Umbilical cord (tissue), 2 donors: Measurements from ENCODE around the gene ABLIM2. TPM values are rescaled to one million over a fixed set of nuclear protein-coding genes. Genes with fewer than 3 reads are reported as not detected.

Source experiments
- DNase-seq: peaks from one replicate; pipeline ENCODE4 v3.0.0-alpha.2; 2015; ENCODE audit warnings: low spot score
- total RNA-seq: library from RNA; depleted of rRNA; stranded (reverse); fragments of >200 nt; gene quantifications from one replicate; pipeline ENCODE4 v1.2.3, GENCODE V29; 2014; ENCODE audit warnings: low replicate concordance; ENCODE audit not compliant: insufficient read depth

The ABLIM2 gene
- total RNA-seq, 1 donor from 2014 or later, result 0.96 TPM

DNA sequence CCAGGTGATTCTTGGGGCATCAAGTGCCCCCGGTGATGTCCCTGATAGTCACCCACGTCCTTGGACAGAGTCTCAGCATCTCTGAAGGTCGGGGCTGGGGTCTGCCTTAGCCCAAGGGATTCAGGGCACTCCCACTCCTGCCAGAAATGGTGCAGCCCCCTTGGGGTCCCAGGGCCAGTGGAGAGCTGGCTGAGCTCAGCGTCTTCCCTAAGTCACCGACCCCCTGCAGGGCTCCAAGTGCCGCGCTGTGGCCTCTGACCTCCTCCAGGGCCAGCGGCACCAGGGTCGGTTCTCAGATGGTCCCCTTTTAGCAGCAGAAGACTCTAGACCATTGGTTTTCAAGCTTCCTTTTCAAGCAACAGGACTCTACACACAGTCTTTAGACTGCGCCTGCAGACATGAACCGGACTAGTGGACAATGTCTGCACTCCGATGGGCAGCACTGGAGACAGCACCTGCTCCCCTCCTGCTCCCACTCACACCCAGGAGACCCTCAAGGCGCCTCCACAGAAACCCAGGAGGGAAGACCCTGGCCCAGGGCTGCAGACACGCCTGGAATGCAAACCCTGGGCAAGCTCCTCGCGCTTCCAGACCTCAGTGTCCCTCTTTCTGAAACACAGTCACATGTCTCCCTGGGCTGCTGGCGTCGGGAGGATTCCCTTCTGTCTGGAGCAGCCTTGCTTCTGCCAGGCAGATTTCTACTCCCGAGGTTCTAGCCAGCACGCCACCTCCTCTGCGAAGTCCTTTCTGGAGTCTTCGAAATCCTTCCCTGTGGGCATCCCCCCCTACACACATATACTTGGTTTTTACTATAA is 53.9 kb downstream of the ABLIM2 start:
- no peak for DNase-seq

DNA sequence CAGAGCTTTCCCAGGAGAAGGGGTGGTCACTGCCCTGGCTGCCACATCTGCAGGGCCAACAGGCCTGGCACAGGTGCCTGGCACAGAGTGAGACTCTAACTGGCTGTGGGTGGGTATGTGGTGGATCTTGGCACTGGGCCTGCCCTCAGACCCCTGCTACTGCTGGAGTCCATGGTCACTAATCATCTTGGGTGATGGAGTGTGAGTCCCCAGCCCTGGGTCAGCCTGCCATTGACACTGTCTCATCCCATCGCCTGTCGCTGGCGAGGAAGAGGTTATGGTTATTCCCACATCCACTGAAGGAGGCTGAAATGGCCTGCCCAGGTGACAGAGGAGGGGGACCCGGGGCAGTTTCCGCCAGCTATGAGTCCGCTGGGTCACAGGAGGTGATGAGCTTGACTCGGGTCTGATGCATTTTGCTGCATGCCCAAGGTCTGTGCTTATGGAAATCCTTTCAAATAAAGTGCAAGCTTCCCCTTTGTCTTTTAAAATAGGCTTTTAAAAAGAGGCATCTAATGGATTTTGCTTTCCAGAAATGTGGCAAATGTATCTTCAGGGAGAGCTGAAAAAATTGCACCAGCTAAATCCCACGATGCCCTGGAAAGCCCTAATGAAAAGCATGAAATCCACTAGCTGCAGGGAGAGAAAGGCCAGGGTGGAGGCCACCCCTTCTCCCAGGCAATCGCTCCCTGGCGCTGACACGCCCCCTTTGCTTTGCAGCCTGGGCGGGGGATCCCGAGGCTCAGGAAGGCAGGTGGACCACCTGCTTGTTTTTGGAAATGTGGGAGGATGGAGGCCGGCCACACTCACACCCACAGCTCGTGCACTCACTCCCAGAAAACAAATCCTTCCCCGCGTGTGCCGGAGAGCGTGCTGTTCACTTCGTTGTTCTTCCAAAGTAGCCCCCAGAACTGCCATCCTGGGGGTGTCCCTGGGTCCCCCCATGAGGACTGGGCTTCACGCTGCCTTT is 54.9 kb downstream of the ABLIM2 start:
- no peak for DNase-seq

DNA sequence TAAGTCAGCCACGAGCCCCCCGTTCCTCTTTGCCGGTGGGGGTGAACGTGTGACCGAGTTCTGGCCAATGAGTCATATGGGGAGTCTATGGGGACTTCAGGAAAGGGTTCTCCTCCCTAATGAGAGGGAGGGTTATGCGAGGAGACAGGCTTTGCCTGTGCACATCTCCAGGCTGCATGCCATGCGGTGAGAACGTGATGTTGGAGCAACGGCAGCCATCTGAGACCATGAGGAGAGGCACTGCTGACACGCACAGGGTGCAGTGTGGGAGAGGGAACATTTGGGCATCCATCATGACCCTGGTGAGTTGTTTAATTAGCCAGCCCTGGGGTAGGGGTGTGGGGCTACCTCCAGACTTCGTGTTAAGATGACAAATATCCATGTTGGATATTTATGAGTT is 55.8 kb downstream of the ABLIM2 start:
- no peak for DNase-seq

DNA sequence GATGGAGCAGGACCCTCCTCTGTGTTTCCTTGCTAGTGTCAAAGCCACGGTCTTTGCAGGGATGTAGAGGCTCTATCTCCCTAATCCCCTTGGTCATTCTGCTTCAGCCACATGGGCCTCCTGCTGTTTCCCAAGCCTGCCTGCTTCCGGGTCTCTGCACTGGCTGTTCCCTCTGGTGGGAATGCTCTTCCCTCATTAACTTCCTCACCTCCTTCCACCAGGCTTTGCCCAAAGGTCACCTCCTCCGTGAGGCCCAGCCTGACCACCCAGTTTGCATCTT is 56.6 kb downstream of the ABLIM2 start:
- no peak for DNase-seq

DNA sequence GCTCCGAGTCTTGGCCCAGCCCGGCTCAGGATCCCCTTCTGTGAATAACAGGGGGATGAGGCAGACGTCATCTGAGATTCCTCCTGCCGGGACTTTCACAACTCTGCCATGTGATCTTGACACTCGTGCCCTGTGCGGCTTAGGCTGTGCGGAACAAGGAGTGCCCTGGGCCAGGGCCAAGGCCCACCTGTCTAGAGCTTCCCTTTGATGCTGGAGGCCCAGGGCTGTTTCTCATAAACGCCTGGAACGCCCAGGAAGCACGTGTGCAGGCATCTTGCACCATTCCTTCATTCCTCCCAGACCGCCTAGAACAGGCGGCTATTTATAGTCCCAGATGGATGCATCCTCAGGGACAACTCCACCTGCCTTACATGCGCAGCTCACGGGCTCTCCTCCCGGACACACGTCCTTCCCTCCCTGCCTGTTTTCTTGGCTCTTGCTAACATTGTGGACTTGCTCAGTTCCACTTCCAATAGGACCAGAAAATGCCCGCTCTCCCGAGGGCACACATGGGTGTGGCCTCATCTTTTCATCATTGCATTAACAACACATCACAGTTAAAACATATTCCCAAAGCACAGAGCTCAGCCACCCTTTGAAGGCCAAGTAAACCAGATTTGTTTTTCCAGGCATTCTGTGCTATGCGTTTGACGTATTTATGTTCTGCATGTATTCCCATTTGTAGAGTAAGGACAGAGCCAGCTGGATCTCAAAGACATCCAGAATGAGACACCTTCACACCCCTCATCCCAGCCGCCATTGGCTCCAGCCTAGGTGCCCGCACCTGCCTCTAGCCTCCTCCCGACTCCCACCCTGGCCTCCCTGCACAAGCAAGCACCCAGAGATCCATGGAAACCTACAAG is 57.2 kb downstream of the ABLIM2 start:
- peak; percentile 23 for DNase-seq

DNA sequence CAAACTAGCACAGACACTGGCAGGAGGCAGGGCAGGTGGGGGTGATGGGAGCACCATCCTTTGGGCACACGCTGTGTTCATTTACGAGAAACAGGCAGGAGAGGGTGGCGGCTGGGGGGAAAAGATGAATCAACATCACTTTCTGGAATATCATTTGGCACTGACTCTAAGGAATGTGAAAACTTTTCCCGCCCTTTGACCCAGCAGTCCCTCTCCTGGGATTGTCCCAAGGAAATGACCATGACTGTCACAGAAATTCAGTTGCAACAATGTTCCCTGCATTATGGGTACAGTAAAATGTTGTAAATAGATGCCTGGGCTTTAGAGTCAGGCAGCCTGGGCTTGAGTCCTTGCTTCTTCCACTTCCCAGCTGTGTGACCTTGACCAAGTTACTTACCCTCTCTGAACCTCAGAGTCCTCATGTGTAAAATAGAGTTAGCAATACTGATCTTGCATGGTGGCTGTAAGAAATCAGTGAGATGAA is 58.6 kb downstream of the ABLIM2 start:
- DNase-seq, result no peak

DNA sequence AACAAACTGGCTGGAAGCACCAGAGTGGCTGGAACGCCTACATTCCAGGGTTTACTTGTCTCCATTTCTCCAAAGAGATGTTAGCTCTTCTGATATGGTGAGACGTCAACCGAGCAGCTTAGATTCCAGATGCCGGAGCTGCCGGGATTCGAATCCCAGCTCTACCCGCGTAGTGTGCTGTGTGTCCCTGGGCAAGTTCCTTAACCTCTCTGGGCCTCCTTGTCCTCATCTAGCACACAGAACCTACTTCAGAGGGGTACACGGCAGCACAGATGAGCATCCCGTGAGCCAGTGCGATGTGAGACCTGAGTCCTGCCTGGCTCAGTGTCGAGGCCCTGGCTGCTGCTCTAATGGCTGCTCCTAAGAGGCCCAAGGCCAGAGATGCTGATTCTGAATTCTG is 60.1 kb downstream of the ABLIM2 start:
- DNase-seq, result no peak

DNA sequence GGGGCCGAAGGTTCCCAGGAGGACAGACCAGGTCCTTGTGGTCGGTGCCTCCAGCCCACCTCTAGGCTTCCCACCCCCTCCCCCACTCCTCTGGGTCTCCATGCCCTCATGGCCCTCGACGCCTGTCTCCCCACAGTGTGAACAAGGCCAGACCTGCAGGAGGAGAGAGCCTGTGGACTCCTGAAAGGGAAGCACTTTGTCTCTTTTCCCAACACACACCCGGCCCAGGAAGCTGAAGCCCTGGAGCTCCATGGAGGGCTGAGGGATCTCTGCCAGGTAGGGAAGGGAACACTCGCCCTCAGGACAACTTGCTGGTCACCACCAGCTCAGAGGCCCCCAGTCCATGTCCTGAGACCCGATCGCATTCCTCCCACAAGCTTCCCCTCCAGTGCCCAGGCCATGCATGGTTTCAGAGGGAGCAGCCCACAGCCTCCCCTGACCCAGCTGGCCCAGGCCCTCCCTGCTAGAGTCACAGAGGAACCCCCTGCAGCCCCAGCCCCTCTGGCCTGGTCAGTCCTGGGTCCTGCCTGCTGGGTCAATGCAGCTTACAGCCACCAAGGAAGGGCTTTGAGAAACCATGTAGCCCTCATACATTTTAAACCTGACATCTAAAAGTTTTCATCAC is 60.8 kb downstream of the ABLIM2 start:
- no peak for DNase-seq

DNA sequence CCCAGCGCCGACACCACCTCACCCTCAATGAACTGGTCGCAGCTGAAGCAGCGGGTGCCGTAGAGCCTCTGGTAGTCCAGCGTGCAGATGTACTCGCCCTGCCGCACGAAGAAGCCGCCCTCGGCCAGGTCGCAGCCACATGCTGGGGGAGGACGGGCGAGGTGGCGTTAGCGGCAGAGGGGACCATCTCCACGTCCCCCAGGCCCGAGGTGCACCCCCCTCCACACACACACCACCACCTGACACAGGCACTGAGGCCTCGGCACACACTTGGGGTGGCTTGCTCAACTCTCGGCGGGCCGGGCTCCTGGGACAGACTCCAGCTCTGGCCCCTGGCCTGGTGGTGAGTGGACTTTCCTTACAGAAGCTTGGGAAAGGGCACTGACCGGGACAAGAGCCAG is 61.5 kb downstream of the ABLIM2 start:
- no peak for DNase-seq

DNA sequence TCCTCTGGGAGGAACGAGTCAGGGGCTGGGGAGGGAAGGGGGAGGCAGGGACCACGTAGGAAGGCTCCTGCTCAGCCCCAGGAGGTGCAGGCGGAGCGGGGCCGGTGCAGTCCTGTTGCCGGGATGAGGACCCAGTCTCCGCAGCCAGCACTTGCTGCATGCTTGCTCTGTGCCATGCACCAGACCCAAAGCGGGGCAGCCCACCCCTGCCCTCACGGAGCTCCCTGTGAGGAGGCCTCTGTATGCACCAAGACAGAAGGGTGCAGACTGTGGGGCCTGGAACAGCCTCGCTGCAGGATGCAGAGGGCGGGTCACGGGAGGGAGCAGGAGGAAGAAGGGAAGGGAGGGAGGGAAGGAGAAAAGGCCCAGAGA is 61.9 kb downstream of the ABLIM2 start:
- no peak for DNase-seq

DNA sequence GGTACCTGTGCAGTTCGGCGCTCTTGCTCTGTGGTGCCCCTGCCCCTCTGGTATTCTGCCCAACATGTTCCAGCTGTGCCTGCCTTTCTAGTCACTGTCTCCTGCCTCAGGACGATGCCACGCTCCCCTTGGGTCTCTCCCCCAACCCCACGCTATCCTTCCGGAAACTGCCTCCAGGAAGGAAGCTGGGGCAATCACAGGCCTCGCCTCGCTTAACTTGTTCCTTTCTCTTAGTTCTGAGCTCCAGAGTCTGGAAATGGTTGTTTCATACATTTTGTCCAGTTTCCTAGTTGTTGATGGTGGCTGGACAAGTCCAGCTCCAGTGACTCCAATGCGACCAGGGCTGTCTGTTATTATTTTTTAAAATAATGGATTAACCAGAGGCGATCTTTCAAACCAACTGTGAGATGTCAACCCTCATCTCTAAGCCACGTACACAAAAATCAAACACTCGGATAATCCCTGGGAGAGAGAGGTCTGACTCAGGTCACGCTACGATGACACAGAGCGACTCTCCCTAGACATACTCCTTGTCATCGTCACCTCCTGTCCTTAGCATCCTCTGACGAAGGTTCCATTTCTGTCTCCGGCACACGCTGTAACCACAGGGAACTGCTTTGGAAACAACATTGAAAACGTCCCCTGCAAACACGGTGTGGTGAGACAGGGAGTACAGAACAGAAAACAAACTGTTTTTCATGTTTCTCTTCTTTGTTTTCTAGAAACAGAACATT is 62.5 kb downstream of the ABLIM2 start:
- no peak for DNase-seq

DNA sequence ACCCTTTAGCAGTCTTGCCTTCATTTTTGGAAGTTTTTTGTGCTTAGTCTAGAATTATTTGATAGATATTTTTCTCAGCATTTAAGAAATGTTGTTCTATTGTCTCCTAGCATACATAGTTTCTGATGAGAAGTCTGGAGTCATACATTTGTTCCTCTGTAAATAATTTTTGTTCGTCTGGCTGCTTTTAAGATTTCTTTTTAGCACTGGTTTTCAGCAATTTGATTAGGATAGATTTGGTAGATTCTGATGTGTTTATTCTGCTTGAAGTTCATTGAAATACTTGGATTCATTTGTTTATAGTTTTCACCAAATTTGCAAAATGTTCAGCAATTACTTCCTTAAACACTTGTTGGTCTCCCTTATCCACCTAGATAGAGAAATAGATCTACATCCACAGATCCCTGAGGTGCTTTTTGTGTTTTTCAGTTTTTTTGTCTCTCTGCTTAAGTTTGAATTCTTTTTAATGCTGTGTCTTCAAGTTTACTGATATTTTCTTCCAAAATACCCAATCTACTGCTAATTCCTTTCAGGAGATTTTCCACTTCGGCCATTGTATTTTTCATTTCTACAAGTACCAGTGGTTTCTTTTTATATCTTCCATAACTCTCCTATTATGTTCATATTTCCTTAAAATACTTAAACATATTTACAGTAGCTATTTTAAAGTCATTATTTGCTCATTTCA is 64.9 kb downstream of the ABLIM2 start:
- DNase-seq, result no peak

DNA sequence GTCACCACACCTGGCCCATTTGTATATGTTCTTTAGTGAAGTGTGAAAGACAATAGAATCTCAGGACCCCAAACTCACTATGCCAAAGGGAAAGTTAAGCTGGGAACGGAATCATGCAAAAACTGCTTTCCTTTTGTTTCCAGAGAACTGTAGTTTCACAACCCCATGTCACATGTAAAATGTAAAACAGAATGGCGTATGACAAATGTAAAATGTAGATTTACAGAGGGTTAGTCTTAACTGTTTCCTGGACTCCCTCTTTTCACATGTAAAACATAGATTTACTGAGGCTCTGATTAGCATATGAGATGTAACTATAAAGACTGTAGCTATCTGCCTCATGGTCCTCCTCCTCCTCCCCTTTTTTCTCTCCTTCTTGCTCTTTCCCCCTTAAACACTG is 66.3 kb downstream of the ABLIM2 start:
- DNase-seq, result no peak

DNA sequence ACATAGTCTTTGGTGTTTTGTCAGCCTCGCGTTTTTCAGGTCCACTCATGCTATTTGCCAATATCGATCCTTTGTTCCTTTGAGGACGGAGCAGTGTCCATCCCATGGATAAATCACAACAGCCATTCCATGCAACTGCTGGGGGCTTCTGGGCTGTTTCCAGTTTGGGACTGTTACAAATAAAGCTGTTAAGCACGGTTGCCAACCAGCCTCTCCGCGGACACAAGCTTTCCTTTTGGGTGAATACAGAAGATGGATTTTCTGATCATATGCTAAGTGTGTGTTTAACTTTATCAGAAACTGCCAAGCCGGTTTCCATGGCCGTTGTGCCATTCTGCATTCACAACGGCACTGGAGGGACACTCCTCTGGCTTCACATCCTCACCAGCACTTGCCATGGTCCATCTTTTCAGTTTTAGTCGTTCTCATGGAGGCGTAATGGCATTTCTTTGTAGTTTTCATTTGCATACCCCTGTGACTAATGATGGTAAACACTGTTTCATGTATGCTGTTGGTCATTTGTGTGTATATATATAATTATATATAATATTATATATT is 67.8 kb downstream of the ABLIM2 start:
- DNase-seq, result no peak

DNA sequence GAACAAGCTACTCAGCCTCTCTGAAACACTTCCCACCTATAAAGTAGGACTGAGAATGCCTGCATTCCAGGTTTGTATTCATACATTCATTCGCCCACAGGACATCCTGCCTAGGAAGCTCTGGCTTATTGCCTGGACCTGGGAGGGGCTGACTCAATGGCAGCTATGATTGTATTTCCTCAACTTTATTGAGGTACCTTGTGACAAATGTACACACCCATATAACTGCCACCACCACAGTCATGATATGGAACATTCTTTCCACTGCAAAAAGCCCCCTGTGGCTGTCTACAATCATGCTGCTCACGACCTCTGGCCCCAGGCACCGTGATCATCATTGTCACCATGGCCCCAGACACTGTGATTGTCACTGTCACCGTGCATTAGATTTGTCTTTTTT is 68.3 kb downstream of the ABLIM2 start:
- DNase-seq, result peak; percentile 40

DNA sequence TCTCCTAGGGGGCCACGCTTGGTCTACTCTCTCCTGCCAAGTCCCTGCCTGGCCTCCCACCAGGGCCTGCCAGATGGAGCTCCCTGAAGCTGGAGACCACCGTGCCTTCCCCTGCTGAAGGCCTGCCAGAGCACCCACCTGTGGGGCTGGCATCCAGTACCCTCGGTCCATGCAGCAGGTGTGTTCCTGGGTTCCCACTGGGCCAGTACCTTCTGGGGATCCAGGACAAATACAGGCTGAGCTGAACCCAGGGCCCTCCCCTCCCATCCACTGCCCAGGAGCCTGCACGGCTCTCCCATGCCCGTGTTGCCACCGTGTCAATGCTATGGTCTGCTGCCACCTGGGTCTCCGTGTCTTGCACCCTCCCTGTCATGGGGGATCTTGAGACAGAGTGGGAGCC is 68.8 kb downstream of the ABLIM2 start:
- no peak for DNase-seq

DNA sequence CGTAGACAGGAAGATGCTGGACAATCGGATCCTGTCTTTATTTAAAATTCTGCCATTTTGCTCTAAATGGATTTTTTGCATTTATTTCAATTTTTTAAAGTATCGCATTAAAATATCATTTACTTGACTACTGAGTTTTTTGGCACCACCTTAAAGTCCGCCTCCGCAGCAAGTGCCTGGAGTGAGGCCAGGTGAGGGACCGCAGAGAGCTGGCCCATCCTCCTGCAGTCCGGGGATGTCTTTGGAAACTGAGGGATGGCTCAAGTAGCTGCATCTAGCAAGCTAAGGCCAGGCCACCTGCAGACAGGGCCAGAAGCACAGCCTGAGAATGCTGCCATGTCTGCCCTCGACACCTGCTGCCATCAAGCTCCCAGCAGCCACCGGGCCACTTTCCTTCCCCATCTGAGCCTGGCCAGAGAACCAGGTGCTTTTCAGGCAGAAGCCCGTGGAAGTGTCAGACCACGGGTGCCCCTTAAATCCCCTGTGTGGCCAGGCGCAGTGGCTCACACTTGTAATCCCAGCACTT is 69.6 kb downstream of the ABLIM2 start:
- DNase-seq, result no peak

DNA sequence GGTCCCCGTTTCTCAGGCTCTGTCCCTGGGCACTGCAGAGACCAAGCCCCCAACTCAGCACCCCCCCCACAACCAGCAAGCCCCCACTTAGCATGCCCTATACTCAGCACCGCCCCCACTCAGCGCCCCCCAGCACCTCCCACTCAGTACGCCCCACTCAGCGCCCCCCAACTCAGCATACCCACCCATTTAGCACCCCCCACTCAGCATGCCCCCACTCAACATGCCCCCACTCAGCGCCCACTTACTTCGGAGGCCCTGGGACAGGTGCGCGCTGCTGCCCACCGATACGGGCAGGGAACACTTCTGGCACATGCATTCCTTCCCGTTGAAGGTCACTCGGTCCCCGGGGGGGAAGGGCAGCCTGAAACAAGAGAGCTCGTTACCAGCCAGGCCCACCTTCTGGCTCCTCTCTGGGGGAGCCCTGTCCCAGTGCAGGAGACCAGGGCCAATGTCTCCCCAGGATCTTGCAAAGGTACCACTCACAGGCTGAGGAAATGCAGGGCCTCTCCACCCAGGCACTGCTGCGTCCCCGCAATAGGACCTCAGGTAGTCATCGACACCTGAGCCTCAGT is 70.6 kb downstream of the ABLIM2 start:
- DNase-seq, result no peak

DNA sequence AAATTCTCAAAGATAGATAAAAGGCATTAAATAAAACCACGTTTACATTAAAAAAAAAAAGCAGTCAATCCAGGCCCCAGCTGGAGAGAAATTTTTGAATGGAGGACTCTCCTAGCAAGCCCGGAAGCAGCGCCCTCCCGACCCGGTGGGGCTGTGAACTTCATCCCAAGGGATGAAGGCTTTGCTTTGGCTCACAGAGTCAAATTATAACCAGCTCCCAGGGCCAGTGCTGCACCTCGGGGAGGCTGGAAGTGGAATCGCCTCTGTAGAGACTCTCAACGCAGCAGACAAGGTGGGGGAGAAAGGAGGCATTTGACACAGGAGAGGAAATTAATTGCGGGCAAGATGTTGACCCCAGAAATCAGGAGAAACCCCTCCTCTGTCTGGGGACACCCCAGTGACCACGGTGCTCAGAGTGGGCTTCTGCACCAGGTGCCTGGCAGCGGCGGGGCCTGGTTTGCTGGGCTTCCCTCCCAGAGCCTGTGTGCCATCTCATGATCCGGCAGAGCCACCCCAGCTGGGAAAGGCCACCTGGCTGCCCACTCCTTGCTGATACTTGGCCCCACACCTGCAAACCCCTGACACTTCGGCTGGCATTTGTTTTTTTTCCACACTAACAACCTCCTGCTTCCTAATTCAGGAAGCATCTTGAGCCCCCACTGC is 71.7 kb downstream of the ABLIM2 start:
- no peak for DNase-seq
